HG02571 (cell line): ENCODE data around the gene MRI1.
"Not testable (repeated sequence)": the region's sequence is repeated elsewhere in the genome, so short reads cannot be mapped to it uniquely, and the experiment has no call there.

Source experiments
- ATAC-seq: cut with Tn5 transposase; IDR thresholded peaks from one replicate; pipeline ENCODE4 v1.9.1; 2021; ENCODE audit warnings: mild to moderate bottlenecking, moderate library complexity; ENCODE audit not compliant: unreplicated experiment

Gene MRI1

GRCh38 chr19:13793317-13793716 lies 29.0 kb downstream of the MRI1 start:
- ATAC-seq = not testable (repeated sequence)

GRCh38 chr19:13794398-13794756 lies 30.1 kb downstream of the MRI1 start:
- ATAC-seq = no peak

DNA sequence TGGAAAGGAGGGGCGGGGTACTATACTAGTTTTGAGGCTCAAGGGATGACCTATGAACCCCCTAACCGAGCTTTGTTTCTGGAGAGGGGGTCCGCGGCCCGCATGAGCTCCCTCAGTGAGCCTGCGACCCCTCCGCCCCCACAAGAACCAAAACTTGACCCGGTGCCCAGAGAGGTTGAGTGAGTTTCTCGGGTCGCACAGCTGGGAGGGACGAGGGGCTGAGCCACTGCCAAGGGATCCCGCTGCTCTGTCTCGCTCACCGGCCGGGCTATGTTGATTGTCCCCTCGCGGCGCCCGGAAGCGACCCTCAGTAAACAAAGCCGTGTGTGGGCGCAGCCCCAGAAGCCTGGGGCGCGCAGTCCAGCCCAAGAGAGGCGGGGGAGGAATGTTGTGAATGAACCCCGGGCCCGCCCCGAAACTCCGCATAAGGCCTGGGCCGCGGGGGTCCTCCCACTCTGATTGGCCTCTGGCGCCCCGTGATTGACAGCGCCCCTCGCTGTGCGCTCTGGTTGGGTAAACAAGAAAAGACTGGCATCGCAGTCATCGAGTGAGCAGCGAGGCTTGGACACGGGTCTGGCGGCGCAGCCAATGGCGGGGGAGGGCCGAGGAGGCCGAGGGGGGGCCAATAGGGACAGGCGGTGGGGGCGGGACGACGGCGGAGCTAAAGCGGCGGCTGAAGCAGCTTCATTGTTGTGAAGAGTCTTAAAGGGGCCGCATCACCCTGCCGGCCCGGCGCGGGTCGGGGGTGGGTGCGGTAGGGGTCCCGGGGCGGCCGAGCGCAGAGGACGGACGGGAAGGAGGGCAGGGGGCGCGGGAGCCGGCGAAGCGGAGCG lies 30.7 kb downstream of the MRI1 start, which contains the start of gene ZSWIM4:
Gene ZSWIM4, plus strand, starts transcription at position 687 of the 833 bp plus-strand sequence. CDS start 206 bp downstream, outside the sequence.
- ATAC-seq = peak; percentile 94

GRCh38 chr19:13795595-13796300 lies 31.4 kb downstream of the MRI1 start:
- peak; percentile 26 for ATAC-seq

DNA sequence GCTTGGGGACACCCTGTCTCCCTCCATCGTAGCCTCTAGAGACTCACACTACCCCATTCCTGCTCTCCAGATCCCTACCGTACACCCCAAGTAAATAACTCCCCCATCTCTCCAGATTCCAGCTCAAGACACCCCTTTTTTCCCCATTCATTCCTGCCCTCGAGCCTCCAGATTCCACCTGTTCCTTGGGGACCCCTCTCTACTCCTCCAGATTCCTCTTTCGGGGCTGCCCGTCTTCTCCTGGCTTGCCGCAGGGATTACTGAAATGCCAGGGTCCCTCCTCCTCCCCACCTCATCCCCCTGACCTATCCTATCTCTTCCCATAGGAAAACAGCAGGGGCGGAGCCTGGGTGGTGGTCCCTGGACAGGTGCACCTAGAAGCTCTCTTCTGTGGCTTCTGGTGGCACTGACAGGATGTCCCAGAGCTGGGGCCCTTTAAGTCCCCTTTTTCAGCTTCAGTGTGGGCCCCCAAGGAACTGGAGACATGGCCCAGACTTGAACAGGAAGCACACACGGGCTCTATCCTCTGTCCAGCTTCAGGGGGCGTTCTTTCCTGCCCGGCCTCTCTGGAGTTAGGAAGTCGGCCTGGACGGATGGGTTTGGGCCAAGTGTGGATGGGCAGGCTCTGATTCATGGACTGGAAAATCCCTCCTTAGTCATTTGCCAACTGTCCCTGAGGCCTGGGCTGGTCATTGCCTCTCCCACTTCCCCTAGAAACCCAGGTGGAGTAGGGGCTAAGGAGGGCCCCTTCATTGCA lies 32.2 kb downstream of the MRI1 start:
- ATAC-seq = no peak

GRCh38 chr19:13797058-13797440 lies 32.7 kb downstream of the MRI1 start:
- no peak for ATAC-seq

DNA sequence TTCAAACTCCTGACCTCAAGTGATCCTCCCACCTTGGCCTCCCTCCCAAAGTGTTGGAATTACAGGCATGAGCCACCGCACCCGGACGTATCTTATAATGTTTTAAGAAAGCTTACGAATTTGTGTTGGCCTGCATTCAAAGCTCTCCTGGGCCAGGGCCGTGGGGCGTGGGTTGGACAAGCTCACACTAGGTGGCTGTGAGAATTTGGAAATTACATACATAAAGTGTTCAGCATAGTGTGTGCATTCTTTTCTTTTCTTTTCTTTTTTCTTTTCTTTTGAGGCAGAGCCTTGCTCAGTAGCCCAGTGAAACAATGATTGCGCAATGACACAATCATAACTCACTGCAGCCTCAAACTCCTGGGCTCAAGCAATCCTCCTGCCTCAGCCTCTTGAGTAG lies 33.5 kb downstream of the MRI1 start:
- ATAC-seq = no peak

GRCh38 chr19:13799669-13800068 lies 35.3 kb downstream of the MRI1 start:
- ATAC-seq = no peak

DNA sequence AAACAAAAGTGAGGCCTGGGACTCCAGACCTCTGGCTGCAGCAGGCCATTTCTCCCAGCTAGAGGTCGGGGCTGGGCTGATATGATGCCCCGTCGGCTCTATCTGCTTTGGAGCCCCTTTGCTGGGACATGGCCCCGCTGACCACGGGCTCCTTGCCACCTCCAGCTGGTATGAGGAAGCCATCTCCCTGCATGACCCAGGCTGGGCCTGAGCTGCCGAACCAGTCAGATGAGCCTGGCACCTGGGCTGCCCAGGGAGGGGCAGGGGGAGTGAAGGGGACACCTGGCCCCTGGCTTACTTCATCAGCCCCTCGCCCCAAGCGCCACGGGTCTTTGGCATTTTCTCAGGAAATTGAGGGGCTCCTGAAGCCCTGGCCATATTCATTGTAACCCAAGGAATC lies 38.7 kb downstream of the MRI1 start:
- no peak for ATAC-seq

DNA sequence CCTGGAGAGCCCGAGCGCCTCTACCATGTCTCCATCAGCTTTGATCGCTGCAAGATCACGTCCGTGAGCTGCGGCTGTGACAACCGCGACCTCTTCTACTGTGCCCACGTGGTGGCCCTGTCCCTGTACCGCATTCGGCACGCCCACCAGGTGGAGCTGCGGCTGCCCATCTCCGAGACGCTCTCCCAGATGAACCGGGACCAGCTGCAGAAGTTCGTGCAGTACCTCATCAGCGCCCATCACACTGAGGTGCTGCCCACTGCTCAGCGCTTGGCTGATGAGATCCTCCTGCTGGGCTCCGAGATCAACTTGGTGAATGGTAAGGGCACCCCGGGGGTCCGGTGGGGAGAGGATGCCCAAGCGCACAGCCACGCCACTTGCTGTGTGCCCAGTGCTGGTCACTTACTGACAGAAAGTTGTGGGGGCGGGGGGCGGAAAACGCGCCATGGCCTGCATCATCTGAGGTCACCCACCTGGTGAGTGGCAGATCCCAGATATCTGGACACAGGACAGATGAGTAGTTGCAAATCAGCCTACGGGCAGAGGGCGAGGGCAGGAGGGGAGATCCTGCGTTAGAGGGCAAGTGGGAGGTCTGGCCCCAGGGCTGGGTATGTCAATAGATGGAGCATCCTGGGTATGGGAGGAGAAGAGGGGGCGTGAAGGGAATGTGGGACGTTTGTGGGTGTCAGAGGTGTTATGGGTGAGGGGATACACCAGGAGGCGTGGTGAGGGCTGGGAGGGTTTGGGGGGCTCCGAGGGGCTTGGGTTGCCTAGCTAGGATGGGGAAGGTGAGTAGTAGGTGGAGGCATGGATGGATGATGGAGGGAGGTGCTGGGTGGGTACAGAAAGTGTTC lies 40.7 kb downstream of the MRI1 start:
- ATAC-seq = no peak

GRCh38 chr19:13806728-13807127 lies 42.4 kb downstream of the MRI1 start:
- ATAC-seq = no peak

DNA sequence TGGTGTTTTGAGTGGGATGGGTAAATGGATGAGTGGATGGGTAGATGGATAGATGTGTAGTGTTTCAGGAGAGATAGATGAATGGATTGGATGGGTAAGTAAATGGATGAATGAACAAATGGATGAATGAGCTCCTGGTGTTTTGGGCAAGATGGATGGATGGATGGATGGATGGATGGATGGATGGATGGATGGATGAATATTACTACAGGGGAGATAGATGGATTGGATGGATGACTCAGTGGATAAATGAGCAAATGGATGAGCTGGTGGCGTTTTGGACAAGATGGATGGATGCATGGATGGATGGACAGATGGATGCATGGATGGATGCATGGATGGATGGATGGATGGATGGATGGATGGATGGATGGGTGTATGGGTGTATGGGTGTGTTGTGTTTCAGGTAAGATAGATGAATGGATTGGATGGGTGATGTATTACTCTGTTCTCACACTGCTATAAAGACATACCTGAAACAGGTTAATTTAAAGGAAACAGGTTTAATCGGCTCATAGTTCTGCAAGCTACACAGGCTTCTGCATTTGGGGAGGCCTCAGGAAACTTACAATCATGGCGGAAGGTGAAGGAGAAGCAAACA lies 43.2 kb downstream of the MRI1 start:
- ATAC-seq = no peak

DNA sequence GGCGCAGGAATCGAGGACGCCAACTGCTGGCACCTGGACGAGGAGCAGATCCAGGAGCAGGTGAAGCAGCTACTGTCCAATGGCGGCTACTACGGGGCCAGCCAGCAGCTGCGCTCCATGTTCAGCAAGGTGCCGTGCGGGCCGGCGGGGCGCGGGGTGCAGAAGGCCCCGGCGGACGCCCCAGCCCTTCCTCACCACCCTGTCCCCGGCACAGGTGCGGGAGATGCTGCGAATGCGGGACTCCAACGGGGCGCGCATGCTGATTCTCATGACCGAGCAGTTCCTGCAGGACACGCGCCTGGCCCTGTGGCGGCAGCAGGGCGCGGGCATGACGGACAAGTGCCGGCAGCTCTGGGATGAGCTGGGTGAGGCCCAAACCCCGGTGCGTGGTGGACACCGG lies 44.5 kb downstream of the MRI1 start:
- ATAC-seq = no peak

GRCh38 chr19:13812544-13812943 lies 48.2 kb downstream of the MRI1 start:
- ATAC-seq = no peak

DNA sequence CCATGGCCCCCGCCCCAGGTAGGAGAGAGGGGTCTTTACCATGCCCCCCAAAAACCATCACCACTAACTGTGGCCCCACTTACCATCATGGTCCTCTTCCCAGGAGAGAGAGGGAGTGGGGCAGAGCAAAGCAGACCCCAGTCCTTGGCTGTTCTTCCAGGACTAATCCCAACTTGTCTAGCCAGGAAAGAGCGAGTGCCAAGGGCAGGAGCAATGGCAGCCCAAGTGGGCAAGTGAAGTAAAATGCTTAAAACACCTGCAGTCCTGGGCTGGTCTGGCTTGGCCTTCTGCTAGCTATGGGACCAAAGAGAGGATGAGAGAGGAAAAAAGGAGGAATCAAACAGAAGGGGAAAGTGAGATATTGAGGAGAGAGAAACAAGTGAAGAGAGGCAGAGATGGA lies 48.8 kb downstream of the MRI1 start:
- ATAC-seq = no peak

DNA sequence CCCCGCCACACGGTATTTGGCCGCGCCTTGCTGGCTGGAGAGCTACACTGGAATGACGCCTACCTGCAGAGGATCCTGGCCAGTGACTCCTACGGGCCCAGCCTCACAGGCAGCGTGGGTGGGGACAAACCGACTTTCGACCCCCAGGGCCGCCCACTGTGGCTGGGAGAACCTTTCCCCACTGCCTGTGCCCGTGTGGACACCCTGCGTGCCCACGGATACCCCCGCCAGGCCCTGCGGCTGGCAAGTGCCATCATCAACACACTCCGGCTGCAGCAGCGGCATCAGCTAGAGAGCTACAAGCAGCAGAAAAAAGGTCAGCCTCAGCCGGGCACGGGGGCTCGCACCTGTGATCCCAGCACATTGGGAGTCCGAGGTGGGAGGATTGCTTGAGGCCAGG lies 50.2 kb downstream of the MRI1 start:
- ATAC-seq = no peak

DNA sequence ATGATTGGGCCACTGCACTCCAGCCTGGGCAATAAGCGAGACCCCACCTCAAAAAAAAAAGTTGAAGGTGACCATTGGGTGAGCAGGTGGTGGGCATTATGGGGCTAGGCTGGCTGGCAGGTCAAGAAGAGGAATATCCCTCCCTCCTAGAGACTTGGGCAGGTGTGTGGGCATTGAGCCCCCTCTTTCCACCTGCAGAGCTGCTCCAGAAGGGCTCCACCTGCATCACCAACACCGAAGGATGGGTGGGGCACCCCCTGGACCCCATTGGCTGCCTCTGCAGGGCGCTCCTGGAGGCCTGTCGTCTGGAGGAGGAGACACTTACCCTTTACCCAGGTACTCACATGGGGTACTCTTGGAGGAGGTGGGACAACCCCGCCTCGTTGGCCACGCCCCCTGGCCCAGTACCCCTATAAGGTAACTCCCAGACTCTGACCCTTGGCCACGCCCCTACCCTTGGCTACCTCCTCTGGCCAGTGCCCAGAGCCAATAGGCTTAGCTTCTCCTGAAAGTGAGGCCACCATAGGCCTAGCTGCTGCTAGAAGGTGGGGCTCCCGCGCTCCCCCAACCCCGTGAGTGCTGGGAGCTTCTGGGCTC lies 52.8 kb downstream of the MRI1 start:
- no peak for ATAC-seq

DNA sequence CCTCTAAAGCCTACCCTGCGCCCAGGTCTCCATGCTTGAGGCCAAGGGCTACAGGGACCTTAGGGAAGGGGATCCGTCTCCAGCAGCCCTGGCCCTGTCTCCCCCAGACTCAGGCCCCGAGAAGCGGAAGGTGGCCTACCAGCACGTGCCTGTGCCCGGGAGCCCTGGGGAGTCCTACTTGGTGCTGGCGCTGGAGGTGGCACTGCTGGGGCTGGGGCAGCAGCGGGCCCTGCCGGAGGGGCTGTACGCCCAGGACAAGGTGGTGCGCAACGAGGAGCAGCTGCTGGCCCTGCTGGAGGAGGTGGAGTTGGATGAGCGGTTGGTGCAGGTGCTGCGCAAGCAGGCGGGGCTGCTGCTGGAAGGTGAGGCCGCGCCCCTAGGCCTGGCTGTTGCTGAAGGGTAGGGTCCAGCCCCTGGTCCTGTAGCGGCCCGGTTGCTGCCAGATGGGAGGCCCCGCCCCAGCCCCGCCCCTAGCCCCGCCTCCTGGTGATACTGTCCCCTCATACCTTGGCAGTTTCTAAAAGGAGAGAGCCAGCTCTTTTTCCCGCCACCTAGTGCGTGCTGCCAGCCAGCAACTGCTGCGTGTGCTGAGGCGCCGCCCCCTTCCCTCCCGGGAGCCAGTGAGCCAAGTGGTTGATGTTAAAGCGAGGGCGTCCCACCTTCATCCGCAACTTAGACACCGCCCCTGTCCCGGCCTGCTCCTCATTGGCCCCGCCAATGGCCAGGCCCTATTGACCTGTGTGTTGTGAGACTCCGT lies 53.5 kb downstream of the MRI1 start:
- no peak for ATAC-seq

GRCh38 chr19:13819238-13819637 lies 54.9 kb downstream of the MRI1 start:
- ATAC-seq = no peak
